SK-N-SH treated with all-trans-retinoic acid at 6 μM for 48 hours (cell line): ENCODE data around the gene BPIFA2.

Source experiments
- ATAC-seq: fragments of 200-7000 bp; cut with Tn5 transposase; 3 replicates; pipeline ENCODE4 v1.9.1; 2020; ENCODE audit warnings: mild to moderate bottlenecking, moderate library complexity
- ARNTL ChIP-seq: fragments of 450-650 bp; formaldehyde crosslinking; IDR thresholded peaks from 2 replicates; pipeline ENCODE4 v1.5.0; 2020; ENCODE audit warnings: low read depth, mild to moderate bottlenecking, moderate library complexity, borderline replicate concordance
- BACH2 ChIP-seq: fragments of 250-450 bp; sonication (Bioruptor Pico); IDR thresholded peaks from 2 replicates; pipeline ENCODE4 v1.9.0; 2021; ENCODE audit warnings: mild to moderate bottlenecking, borderline replicate concordance
- CREB5 ChIP-seq: fragments of 250-450 bp; sonication (Bioruptor Pico); IDR thresholded peaks from 2 replicates; pipeline ENCODE4 v1.5.1; 2020; ENCODE audit warnings: low read depth, mild to moderate bottlenecking, moderate library complexity
- CSRNP3 ChIP-seq: fragments of 250-450 bp; sonication (Bioruptor Pico); IDR thresholded peaks from 2 replicates; pipeline ENCODE4 v1.5.1; 2021; ENCODE audit warnings: mild to moderate bottlenecking, moderate library complexity
- ESRRG ChIP-seq: fragments of 250-450 bp; sonication (Bioruptor Pico); IDR thresholded peaks from 2 replicates; pipeline ENCODE4 v1.6.1; 2021; ENCODE audit warnings: mild to moderate bottlenecking
- ISL1 ChIP-seq: fragments of 250-450 bp; sonication (Bioruptor Pico); IDR thresholded peaks from 2 replicates; pipeline ENCODE4 v2.1.2; 2022; ENCODE audit warnings: mild to moderate bottlenecking, moderate library complexity
- OSR1 ChIP-seq: fragments of 250-450 bp; sonication (Bioruptor Pico); IDR thresholded peaks from 2 replicates; pipeline ENCODE4 v1.8.0; 2022; ENCODE audit warnings: moderate library complexity, mild to moderate bottlenecking, inconsistent platforms
- PATZ1 ChIP-seq: fragments of 250-450 bp; sonication (Bioruptor Pico); IDR thresholded peaks from 2 replicates; pipeline ENCODE4 v1.8.0; 2020; ENCODE audit warnings: mild to moderate bottlenecking, moderate library complexity, borderline replicate concordance
- POU6F1 ChIP-seq: fragments of 250-450 bp; sonication (Bioruptor Pico); IDR thresholded peaks from 2 replicates; pipeline ENCODE4 v1.8.0; 2021; ENCODE audit warnings: low read depth, mild to moderate bottlenecking, moderate library complexity, borderline replicate concordance
- PPARA ChIP-seq: fragments of 250-450 bp; sonication (Bioruptor Pico); IDR thresholded peaks from 2 replicates; pipeline ENCODE4 v1.5.0; 2020; ENCODE audit warnings: mild to moderate bottlenecking, borderline replicate concordance
- SNAI2 ChIP-seq: fragments of 250-450 bp; sonication (Bioruptor Pico); IDR thresholded peaks from 2 replicates; pipeline ENCODE4 v1.5.0; 2020; ENCODE audit warnings: mild to moderate bottlenecking, moderate library complexity
- TCF4 ChIP-seq: fragments of 250-450 bp; sonication (Bioruptor Pico); IDR thresholded peaks from 2 replicates; pipeline ENCODE4 v1.8.0; 2021; ENCODE audit warnings: mild to moderate bottlenecking, moderate library complexity, borderline replicate concordance
- TOX ChIP-seq: fragments of 250-450 bp; sonication (Bioruptor Pico); IDR thresholded peaks from 2 replicates; pipeline ENCODE4 v1.8.0; 2021; ENCODE audit warnings: mild to moderate bottlenecking, moderate library complexity, borderline replicate concordance
- TSHZ2 ChIP-seq: fragments of 250-450 bp; sonication (Bioruptor Pico); IDR thresholded peaks from 2 replicates; pipeline ENCODE4 v1.5.0; 2020; ENCODE audit warnings: mild to moderate bottlenecking, moderate library complexity
- ZC3H10 ChIP-seq: fragments of 250-450 bp; sonication (Bioruptor Pico); IDR thresholded peaks from 2 replicates; pipeline ENCODE4 v1.5.1; 2021; ENCODE audit warnings: mild to moderate bottlenecking, moderate library complexity
- ZFP3 ChIP-seq: fragments of 250-450 bp; sonication (Bioruptor Pico); IDR thresholded peaks from 2 replicates; pipeline ENCODE4 v1.5.0; 2020; ENCODE audit warnings: mild to moderate bottlenecking, moderate library complexity
- ZFP30 ChIP-seq: fragments of 450-650 bp; formaldehyde crosslinking; IDR thresholded peaks from 2 replicates; pipeline ENCODE4 v1.5.0; 2022; ENCODE audit warnings: mild to moderate bottlenecking, moderate library complexity
- ZNF565 ChIP-seq: fragments of 450-650 bp; formaldehyde crosslinking; conservative IDR thresholded peaks from 2 replicates; pipeline ENCODE4 v1.5.0; 2020; ENCODE audit warnings: low read depth, mild to moderate bottlenecking, moderate library complexity

BPIFA2 gene

GRCh38 chr20:33137195-33137594 is 30.8 kb upstream of the BPIFA2 start (continued):
- TF ChIP-seq CSRNP3 (no peak), CREB5 (CRISPR knock-in tag) (no peak), TSHZ2 (CRISPR knock-in tag) (no peak)

GRCh38 chr20:33139467-33139866 is 28.5 kb upstream of the BPIFA2 start:
- ATAC-seq, result no peak
- TF ChIP-seq TSHZ2 (CRISPR knock-in tag) (no peak), ARNTL (CRISPR knock-in tag) (no peak), CSRNP3 (no peak), TCF4 (CRISPR knock-in tag) (no peak), OSR1 (no peak), PATZ1 (no peak), ESRRG (CRISPR knock-in tag) (no peak), TOX (CRISPR knock-in tag) (no peak), POU6F1 (no peak), BACH2 (CRISPR knock-in tag) (no peak), PPARA (no peak), ZFP30 (CRISPR knock-in tag) (no peak), ZC3H10 (CRISPR knock-in tag) (no peak), ISL1 (no peak), ZNF565 (CRISPR knock-in tag) (no peak), ZFP3 (no peak), SNAI2 (no peak)
- TF ChIP-seq, all 23 proteins: peak for 0
